B cell (primary cell): ENCODE measurements around the gene KRT80.

Experiments
- CTCF ChIP-seq: fragments of 200-600 bp; IDR thresholded peaks from one replicate; pipeline ENCODE4 v1.8.0; 2022; ENCODE audit warnings: antibody characterized with exemption, mild to moderate bottlenecking
- EZH2 ChIP-seq: IDR thresholded peaks from 2 replicates; pipeline ENCODE4 v1.6.1; 2012; ENCODE audit warnings: borderline replicate concordance, low read depth, mild to moderate bottlenecking, moderate library complexity, low read length; ENCODE audit not compliant: insufficient read depth, poor library complexity, severe bottlenecking

GRCh38 chr12:52146089-52146821 lies 45.6 kb downstream of the KRT80 start:
- no peak for TF ChIP-seq CTCF
- TF ChIP-seq EZH2: no peak
